T-helper 2 cell treated with Interferon-gamma antibody and Interleukin-4, amounts not matched to agents 100 ng/mL and 5 ng/mL, for 36 hours (primary cell): Measurements from ENCODE around the gene ZBTB42. TPM values are rescaled to one million over a fixed set of nuclear protein-coding genes. Genes with fewer than 3 reads are reported as not detected.

Experiments
- intact Hi-C: fragments of 100-400 bp; cut with micrococcal nuclease; formaldehyde crosslinking; loops from one replicate; pipeline ENCODE4 v1.15.1; 2023
- total RNA-seq: library from RNA; stranded (reverse); gene quantifications from 2 replicates; pipeline ENCODE4 v1.2.3, GENCODE V29; 2022

Gene ZBTB42
- total RNA-seq, 1 donor from 2014 or later: 5.4 TPM

DNA sequence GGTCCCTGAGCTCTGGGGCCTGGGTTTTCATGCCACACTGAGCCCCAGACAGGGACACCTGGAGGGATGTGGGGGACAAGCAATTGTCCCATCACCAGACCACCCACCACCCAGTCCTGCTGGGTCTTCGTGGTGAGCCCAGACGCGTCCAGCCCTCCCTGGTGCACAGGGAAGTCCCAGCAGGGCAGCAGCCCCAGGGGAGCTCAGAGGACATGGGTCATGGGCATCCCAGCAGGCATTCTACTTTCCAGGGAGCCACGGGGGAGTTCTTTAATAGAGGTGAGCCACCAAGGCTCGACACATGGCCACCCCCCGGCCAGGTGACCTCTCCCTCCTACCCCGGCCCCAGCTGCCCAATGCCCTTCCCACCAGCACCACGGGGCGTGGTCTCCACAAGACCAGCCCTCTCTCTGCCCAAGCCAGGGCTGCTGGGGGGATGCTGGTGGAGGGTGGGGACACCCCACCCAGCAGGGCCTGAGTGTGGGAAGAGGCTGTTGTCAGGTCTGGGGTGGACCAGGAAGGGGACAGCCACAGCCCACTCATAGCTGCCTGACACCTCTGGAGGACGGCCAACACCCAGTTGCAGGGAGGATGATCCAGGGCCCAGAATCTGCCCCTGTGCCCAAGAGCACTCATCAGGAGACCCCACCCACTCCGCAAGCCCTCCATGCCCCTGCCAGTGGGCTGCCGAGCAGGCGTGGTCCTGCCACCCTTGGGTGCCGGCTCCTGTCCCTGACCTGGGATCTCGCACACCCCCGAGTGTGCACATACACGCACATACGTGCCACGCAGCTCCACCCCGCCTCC is 19.4 kb upstream of the ZBTB42 start:
- intact Hi-C loops: no loop called here

DNA sequence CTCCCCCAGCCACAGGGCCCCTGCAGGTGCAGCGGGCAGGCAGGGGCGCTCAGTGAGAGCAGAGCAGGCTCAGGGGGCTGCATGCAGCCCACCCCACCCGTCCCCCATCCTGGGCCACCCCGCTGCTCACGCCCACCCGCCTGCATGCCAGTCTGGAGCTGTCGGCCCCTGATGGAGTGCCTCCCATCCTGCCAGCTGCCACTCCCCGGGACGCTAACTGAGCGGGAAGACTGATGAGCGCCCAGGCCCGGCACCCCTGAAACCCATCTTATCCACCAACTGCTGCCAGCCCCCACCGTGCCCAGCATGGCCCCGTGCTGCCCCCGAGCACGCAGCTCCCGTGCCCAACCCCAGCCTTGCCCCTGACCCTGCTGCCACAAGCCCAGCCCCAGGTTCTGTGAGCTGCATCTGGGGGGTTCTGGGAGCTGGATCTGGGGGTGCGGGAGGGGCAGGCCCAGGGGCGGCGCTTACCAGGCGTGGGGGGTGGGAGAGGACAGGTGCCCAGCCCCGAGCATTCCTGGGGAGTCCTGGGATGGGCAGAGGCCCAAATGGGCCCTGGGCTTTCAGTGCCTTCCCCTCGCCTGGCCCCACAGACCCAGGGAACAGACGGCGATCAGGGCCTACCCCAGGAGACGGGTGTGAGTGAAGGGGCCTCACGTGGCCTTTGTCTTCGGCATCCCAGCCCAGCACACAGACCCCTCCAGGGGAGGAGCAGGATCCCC is 18.7 kb upstream of the ZBTB42 start:
- intact Hi-C loops: no loop called here

DNA sequence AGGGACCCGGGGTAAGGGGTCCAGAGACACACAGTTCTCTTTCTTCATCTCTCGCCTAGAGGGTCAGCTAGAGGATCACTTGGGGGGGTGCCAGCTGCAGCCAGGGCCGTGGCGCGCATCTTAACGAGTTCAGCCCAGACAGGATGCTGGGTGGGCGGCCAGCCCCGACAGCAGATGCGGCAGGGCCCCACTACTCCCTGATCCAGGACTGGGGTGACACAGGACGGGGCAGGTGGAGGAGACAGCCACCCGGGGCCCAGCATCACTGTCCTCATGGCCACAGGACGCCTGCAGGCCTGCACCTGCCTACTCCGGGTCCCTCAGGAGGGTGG is 18.1 kb upstream of the ZBTB42 start:
- intact Hi-C loops: no loop called here

- intact Hi-C loops: no loop called here
These were observed 17.2 kb upstream of the ZBTB42 start for GRCh38 chr14:104783484-104784217.

GRCh38 chr14:104784218-104784568 is 16.7 kb upstream of the ZBTB42 start:
- intact Hi-C loops: no loop called here

- intact Hi-C loops: no loop called here
These were observed 15.8 kb upstream of the ZBTB42 start for GRCh38 chr14:104784846-104785707.

DNA sequence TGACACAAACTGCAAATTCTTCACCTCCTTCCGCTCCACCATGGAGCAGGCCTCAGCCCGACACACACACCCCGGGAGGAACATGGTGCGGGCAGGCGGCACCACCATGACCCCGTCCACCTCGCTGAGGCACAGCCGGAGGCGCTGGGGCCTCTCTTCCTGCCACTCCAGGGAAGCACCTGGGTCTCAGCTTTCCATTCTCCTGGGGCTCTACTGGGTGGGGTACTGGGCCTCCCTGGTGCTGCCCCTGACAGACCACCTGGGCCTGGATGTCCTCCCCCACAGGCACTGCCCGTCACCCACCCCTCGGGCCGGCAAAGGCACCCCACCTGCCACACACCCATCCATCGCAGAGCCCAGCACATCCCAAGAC is 15.2 kb upstream of the ZBTB42 start:
- intact Hi-C loops: no loop called here

DNA sequence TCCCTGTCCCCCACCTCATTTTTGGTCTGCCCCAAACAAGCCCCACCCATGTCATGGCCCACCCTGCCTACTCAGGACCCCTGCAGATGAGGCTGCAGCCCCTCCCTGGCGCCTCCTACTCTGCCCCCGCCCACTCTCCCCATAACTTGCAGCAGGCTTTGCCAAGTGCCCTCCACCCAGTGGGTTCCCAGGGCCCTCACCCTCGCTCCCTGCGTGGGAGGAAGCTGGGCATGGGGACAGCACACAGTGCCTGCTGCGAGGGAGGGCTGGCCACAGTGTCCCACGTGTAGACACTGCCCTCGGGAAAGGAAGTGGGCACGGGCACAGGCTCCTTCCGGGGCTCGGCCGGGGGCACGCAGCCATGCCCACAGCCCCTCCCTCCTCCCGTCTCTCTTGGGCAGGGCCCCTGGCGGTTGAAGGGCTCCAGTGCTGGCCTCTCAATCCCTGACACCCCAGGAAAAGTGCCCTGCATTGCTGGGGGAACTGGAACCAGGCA is 14.8 kb upstream of the ZBTB42 start:
- intact Hi-C loops: no loop called here

DNA sequence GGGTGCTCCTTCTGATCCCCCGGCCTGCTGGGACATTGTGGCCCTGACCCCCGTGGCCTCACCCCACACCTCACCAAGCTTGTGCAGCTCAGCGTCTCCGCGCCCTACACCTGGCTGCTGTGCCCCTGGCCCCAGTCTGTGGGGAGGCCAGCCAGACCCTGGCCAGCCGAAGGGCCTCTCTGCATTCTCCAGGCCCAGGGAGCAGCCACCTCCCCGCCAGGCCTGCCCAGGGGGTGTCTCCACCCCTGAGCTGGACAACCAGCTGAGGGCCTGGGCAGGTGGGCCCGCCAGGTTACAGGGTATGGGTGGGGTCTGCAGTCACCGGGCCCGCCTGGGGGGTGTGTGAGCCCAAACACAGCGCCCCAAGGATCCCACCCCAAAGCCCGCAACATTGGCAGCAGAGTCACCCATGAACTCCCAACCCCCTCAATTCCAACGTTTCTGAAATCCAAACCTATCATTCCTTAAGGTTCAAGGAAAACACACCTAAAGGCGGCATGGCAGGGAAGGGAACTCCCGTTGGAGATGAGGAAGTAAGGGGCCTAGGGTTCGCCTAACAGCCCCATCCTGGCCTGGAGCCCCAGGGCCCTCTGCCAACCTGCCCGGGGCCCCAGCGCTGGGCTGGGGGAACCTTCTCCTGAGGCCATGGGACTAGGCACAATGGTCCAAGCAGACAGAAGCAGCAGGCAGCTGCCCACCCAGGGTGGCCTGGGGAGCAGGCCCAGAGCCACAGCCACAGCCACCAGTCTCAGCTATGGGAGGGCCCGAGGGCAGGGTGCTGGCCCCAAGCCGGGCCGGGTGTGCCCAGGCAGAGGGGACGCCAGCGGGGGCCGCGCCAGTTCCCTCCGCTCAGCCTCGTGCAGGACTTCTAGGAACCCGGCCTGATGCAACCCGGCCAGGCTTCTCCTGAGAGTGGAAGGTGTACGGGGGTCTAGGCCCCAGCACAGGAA is 13.9 kb upstream of the ZBTB42 start:
- intact Hi-C loops: no loop called here

DNA sequence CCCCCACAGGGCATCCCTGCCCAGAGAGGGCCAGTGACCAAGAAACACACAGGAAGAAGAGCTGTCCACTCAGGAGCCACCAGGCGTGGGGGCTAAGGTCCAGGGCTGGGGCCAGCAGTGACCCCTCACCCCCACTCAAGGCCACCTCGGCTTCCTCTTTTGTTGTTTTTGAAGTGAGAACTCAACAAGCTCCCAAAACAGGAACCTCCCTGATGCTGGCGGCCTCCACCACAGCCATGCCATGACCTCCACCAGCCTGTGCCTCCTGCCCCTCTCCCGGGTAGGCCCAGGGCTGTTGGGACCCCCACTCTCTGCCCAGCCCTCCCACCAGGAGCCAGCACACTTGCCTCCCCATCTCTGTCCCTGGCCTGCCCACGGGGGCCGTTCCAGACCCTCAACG is 13.2 kb upstream of the ZBTB42 start:
- intact Hi-C loops: no loop called here

DNA sequence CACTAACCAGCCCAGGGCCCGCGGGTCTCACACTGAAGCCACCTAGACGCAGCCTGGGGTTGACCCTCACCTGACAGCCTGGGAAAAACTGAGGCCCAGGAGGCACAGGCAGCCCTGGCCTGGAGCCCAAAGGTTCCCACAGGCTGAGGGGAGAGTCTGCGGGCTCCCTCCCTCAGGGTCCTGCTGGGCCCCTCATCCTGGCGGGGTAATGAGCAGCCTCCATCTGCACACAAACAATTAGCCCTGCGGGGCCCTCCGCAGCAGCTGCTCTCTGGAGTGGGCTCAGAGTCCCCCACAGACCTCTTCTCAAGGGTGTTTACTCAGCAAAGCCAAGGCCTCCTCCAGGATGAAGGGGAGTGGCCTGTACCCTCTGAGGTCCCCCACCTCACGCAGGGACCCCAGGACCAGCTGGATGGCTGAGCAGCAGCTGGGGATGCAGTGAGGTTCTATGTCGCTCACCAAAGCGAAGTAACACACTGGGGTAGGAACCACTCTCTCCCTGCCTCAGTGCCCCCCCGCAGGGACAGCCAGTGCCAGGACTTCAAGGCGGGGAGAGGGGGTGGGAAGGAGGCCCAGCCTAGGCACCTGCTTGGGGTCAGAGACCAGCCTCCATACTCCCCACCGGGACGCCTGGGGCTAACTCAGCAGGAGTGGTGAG is 12.6 kb upstream of the ZBTB42 start:
- intact Hi-C loops: no loop called here

DNA sequence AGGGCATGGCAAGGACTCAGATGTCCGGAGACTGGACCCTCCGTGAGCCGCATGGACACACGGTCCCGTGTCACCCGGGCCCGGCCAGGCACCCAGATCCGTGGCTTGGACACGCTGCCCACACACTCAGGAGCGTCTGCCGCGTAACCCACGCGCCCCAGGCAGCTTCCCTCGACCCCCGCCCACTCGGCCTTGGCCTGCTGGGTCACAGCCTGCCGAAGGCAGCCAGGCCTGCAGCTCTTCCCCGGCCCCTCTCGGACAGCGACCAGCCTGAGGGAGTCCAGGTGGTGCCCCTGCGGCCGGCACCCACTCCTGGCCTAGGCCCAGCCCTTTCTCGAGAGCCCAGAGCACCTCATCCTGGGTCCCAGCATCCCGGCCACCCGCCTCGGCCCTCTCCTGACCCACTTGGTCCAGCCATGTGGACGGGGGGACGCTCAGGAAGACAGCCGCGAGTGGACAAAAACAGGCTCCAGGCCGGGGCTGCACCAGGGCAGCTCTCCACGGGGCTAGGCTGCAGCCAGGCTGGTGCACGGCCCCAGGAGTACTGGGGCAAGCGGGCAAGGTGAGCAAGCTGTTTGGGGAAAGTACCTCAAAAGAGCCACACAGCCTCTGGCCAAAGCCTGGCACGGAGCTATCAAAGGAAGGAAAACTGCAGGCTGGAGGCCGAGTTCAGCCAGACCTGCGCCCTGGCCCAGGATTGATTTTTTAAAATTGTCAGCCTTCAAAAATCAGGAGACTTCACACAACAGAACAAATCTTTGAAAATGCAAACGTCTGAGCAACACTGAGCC is 11.8 kb upstream of the ZBTB42 start:
- intact Hi-C loops: no loop called here

DNA sequence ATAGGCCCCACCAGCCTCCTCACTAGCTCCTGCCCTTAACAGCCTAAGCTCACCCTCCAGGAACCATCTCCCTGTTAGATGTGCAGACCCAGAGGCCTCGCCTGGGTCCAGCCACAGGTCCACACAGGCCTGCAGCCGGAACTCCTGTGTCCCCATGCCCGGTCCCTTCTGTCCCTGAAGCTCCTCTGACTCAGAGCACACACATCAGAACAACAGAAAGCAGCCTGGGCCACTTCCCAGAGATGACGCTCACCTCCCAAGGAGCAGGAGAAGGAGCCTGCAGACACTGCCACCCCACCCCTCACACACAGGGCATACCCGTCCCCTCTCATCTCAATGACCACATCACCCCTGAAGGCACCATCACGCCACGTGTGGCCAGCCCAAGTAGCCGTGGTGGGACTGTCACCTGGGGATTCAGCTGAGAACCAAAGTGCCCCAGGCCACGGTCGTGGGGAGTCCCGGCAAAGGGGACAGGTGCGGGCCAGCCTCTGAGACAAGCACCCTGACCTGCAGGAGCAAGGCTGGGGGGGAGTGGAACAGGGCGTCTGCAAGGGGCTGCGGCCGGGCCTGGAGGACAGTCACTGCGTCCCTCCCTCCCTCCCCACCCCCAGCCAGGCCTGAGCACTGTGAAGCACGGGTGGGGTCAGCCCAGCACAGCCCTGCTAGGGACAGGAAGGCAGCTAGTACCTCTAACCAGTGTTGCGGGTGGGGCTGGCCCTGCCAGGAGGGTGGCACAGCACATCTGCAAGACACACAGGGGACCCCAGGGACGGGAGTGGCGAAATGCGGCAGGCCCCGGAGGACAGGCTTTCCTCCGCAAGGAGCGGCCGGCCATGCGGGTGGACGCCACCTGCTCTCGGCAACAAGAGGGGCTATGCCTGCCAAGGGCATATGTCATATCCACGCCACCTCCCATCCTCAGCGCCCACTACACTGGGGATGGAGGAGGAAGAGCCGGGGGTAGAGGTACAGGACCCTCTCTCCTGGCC is 10.9 kb upstream of the ZBTB42 start:
- intact Hi-C loops: loop anchor here (10.0 kb wide), 1 partner anchor 235 kb away; the partner anchor contains the start of gene CDCA4

DNA sequence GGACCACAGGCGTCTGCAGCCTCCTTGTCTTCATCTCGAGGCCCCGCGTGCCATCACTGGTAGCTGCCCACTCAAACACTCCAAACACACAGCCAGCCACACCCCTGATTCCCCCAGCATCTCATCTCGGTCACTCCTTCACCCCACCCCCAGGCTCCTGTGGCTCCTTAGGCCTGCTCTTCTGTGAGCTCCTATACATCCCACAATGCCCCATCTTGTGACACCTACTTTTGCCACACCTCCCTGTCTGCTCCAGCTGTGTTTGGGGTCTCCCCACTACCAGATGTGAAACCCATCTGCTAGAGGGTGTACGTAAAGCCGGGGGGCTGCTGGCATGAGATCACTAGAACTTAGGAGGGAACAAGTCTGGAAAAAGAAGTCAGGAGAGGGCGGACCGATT is 9.5 kb upstream of the ZBTB42 start:
- intact Hi-C loops: loop anchor here (10.0 kb wide), 1 partner anchor 233 kb away; the partner anchor contains the start of gene CDCA4

GRCh38 chr14:104792101-104792884 is 8.6 kb upstream of the ZBTB42 start:
- intact Hi-C loops: loop anchor here (10.0 kb wide), 1 partner anchor 233 kb away; the partner anchor contains the start of gene CDCA4

- intact Hi-C loops: loop anchor here (10.0 kb wide), 1 partner anchor 232 kb away; the partner anchor contains the start of gene CDCA4
These were observed 7.8 kb upstream of the ZBTB42 start for GRCh38 chr14:104792945-104793702.
